Measurements from ENCODE around the gene MFSD6. TPM values are rescaled to one million over a fixed set of nuclear protein-coding genes. Genes with fewer than 3 reads are reported as not detected.

MFSD6 gene
- total RNA-seq, 1 experiment from 2014 or later: 4.7 TPM

DNA sequence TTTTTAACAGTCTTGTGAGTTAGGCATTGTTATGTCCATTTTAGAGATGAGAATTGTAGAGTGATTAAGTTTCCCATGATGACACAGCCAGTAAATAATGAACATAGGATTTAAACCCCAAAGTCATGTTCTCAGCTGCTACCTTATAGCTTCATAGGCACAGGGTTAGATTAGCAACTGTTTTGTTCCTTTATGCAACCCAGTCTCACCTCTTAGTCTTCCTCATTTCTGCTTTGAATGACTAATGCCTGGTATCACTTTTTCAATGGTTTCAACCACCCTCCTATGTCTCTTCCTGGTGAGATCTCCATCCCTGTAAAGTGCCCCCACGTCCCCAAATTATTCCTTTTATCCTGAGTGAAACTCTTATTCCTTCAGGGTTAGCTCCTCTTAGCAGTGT, 44.3 kb downstream of the MFSD6 start:
- DNase-seq (ENCODE audit: low spot score): no peak
- POLR2A ChIA-PET: no interaction called here
- Mint-ChIP-seq H3K9me3 (no peaks in the 10 kb centered on the region), H3K4me3 (no peak overlapping the region), H3K27ac (no peak overlapping the region), H3K4me1 (no peaks in the 10 kb centered on the region), H3K36me3 (no peaks in the 10 kb centered on the region), H3K27me3 (ENCODE audit: low read depth) (no peaks in the 10 kb centered on the region; the same call in 1 of the 2 replicates)
- CTCF ChIA-PET: no interaction called here
- TF ChIP-seq ATF1 (CRISPR knock-in tag; IDR thresholded peaks at IDR 0.05): no peak
- no peak for TF ChIP-seq ESRRA (CRISPR knock-in tag; IDR thresholded peaks at IDR 0.05; ENCODE audit: borderline replicate concordance)
- no peak for ATAC-seq

DNA sequence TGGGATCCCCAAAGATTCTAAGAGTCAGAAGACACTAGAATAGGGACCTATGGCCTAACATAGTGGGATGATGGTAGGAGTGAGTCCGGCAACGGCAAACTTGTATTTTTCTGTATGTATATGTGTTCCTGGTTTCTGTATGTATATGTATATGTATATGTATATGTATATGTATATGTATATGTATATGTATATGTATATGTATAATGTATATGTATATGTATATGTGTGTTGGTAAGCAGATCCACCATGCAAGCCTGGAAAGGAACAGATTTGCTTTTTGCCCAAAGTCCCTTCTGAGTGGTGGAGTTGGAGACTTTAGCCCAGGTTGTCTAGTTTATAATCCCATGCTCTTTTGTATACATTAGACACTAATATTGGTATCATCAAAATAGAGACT, 46.6 kb downstream of the MFSD6 start:
- POLR2A ChIA-PET: no interaction called here
- CTCF ChIA-PET: no interaction called here
- no peak for DNase-seq (ENCODE audit: low spot score)
- TF ChIP-seq TEAD4 (CRISPR knock-in tag; IDR thresholded peaks at IDR 0.05) (no peak), ZNF671 (CRISPR knock-in tag; IDR thresholded peaks at IDR 0.05) (no peak), TEAD1 (CRISPR knock-in tag; IDR thresholded peaks at IDR 0.05) (no peak), FOXJ3 (CRISPR knock-in tag; IDR thresholded peaks at IDR 0.05; ENCODE audit: borderline replicate concordance) (no peak), PRRX2 (CRISPR knock-in tag; IDR thresholded peaks at IDR 0.05) (no peak), HMGA2 (CRISPR knock-in tag; IDR thresholded peaks at IDR 0.05) (no peak), JUN (CRISPR knock-in tag; IDR thresholded peaks at IDR 0.05) (no peak)
- TF ChIP-seq, protein P1, sequence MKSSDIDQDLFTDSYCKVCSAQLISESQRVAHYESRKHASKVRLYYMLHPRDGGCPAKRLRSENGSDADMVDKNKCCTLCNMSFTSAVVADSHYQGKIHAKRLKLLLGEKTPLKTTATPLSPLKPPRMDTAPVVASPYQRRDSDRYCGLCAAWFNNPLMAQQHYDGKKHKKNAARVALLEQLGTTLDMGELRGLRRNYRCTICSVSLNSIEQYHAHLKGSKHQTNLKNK (CRISPR knock-in tag; IDR thresholded peaks at IDR 0.05): no peak
- TF ChIP-seq, protein P2, sequence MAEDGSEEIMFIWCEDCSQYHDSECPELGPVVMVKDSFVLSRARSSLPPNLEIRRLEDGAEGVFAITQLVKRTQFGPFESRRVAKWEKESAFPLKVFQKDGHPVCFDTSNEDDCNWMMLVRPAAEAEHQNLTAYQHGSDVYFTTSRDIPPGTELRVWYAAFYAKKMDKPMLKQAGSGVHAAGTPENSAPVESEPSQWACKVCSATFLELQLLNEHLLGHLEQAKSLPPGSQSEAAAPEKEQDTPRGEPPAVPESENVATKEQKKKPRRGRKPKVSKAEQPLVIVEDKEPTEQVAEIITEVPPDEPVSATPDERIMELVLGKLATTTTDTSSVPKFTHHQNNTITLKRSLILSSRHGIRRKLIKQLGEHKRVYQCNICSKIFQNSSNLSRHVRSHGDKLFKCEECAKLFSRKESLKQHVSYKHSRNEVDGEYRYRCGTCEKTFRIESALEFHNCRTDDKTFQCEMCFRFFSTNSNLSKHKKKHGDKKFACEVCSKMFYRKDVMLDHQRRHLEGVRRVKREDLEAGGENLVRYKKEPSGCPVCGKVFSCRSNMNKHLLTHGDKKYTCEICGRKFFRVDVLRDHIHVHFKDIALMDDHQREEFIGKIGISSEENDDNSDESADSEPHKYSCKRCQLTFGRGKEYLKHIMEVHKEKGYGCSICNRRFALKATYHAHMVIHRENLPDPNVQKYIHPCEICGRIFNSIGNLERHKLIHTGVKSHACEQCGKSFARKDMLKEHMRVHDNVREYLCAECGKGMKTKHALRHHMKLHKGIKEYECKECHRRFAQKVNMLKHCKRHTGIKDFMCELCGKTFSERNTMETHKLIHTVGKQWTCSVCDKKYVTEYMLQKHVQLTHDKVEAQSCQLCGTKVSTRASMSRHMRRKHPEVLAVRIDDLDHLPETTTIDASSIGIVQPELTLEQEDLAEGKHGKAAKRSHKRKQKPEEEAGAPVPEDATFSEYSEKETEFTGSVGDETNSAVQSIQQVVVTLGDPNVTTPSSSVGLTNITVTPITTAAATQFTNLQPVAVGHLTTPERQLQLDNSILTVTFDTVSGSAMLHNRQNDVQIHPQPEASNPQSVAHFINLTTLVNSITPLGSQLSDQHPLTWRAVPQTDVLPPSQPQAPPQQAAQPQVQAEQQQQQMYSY (CRISPR knock-in tag; IDR thresholded peaks at IDR 0.05): no peak
- TF ChIP-seq, protein P3, sequence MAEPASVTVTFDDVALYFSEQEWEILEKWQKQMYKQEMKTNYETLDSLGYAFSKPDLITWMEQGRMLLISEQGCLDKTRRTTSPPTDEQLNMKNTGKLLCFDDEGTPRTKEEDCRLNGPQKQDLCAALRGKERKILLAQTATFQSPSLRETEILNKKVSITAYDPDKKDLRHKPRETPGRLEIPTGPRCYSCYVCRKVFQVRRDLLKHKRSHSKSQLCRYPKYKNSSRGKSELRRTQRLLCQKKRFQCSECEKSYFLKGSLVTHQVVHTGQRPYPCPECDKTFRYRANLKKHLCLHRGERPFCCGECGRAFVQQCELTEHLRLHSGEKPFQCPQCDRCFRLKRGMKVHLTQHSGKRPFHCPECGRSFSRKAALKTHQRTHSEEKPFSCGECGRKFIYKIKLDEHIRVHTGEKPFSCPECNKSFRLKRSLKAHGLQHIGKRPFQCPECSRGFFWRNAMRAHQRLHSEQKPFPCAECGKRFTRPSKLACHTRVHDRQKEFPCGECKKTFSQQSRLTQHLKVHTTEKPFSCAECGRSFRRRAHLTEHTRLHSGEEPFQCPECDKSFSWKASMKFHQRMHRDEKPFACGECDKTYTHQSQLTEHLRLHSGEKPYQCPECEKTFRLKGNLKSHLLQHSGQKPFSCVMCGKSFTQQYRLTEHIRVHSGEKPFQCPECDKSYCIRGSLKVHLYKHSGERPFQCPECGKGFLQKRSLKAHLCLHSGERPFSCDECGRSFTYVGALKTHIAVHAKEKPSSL (CRISPR knock-in tag; conservative IDR thresholded peaks at IDR 0.05): no peak
- TF ChIP-seq, protein P4, sequence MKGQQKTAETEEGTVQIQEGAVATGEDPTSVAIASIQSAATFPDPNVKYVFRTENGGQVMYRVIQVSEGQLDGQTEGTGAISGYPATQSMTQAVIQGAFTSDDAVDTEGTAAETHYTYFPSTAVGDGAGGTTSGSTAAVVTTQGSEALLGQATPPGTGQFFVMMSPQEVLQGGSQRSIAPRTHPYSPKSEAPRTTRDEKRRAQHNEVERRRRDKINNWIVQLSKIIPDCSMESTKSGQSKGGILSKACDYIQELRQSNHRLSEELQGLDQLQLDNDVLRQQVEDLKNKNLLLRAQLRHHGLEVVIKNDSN (CRISPR knock-in tag; IDR thresholded peaks at IDR 0.05): no peak
- ATAC-seq: no peak
- Mint-ChIP-seq H3K9me3 (no peaks in the 10 kb centered on the region), H3K4me3 (no peak overlapping the region), H3K36me3 (no peaks in the 10 kb centered on the region), H3K27me3 (ENCODE audit: low read depth) (no peaks in the 10 kb centered on the region; the same call in 1 of the 2 replicates), H3K4me1 (no peaks in the 10 kb centered on the region), H3K27ac (no peak overlapping the region)

DNA sequence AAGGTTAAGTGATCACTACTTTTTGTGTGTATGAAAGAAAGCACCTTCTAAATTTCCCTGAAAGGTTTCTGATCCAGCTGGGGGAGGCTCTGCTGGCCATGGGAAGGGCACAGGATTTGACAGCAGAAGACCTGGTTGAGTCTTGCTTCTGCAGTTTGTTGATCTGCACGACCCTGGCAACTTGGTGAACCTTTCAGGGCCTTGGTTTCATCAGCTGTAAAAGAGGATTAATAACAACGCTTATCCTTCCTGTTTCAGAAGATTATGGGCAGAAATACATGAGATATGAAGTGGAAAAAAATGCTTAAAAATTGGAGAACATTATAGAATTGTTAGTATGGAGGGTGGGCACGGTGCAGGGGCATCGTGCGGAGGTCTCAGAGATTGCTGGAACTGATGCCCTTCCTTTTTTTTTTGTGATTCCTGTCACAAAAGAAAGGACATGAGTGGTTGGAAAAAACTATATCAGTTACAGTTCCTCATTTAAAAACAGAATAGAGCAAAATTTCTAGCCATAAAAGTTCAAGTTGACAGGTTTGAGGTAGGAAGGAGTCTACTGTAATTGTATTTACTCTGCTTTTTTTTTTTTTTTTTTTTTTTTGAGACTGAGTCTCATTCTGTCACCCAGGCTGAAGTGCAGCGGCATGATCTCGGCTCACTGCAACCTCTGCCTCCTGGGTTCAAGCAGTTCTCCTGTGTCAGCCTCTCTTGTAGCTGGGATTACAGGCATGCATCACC, 47.4 kb downstream of the MFSD6 start:
- DNase-seq (ENCODE audit: low spot score) (no peak), ATAC-seq (no peak)
- Mint-ChIP-seq H3K27ac (no peak overlapping the region), H3K4me3 (no peak overlapping the region), H3K36me3 (no peaks in the 10 kb centered on the region), H3K27me3 (ENCODE audit: low read depth) (no peaks in the 10 kb centered on the region; the same call in 1 of the 2 replicates), H3K9me3 (no peaks in the 10 kb centered on the region), H3K4me1 (no peaks in the 10 kb centered on the region)
- POLR2A ChIA-PET: no interaction called here
- CTCF ChIA-PET: no interaction called here
- TF ChIP-seq JAZF1 (CRISPR knock-in tag; IDR thresholded peaks at IDR 0.05): no peak
- TF ChIP-seq, protein P5, sequence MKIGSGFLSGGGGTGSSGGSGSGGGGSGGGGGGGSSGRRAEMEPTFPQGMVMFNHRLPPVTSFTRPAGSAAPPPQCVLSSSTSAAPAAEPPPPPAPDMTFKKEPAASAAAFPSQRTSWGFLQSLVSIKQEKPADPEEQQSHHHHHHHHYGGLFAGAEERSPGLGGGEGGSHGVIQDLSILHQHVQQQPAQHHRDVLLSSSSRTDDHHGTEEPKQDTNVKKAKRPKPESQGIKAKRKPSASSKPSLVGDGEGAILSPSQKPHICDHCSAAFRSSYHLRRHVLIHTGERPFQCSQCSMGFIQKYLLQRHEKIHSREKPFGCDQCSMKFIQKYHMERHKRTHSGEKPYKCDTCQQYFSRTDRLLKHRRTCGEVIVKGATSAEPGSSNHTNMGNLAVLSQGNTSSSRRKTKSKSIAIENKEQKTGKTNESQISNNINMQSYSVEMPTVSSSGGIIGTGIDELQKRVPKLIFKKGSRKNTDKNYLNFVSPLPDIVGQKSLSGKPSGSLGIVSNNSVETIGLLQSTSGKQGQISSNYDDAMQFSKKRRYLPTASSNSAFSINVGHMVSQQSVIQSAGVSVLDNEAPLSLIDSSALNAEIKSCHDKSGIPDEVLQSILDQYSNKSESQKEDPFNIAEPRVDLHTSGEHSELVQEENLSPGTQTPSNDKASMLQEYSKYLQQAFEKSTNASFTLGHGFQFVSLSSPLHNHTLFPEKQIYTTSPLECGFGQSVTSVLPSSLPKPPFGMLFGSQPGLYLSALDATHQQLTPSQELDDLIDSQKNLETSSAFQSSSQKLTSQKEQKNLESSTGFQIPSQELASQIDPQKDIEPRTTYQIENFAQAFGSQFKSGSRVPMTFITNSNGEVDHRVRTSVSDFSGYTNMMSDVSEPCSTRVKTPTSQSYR (CRISPR knock-in tag; IDR thresholded peaks at IDR 0.05): no peak
- TF ChIP-seq, protein P1 (CRISPR knock-in tag; IDR thresholded peaks at IDR 0.05): no peak
- TF ChIP-seq, protein P6, sequence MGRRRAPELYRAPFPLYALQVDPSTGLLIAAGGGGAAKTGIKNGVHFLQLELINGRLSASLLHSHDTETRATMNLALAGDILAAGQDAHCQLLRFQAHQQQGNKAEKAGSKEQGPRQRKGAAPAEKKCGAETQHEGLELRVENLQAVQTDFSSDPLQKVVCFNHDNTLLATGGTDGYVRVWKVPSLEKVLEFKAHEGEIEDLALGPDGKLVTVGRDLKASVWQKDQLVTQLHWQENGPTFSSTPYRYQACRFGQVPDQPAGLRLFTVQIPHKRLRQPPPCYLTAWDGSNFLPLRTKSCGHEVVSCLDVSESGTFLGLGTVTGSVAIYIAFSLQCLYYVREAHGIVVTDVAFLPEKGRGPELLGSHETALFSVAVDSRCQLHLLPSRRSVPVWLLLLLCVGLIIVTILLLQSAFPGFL (CRISPR knock-in tag; IDR thresholded peaks at IDR 0.05; ENCODE audit: borderline replicate concordance): no peak
- TF ChIP-seq EMX1 (CRISPR knock-in tag; IDR thresholded peaks at IDR 0.05): no peak
- no peak for TF ChIP-seq GTF2I (CRISPR knock-in tag; conservative IDR thresholded peaks at IDR 0.05)
- TF ChIP-seq, protein P7, sequence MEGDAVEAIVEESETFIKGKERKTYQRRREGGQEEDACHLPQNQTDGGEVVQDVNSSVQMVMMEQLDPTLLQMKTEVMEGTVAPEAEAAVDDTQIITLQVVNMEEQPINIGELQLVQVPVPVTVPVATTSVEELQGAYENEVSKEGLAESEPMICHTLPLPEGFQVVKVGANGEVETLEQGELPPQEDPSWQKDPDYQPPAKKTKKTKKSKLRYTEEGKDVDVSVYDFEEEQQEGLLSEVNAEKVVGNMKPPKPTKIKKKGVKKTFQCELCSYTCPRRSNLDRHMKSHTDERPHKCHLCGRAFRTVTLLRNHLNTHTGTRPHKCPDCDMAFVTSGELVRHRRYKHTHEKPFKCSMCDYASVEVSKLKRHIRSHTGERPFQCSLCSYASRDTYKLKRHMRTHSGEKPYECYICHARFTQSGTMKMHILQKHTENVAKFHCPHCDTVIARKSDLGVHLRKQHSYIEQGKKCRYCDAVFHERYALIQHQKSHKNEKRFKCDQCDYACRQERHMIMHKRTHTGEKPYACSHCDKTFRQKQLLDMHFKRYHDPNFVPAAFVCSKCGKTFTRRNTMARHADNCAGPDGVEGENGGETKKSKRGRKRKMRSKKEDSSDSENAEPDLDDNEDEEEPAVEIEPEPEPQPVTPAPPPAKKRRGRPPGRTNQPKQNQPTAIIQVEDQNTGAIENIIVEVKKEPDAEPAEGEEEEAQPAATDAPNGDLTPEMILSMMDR (IDR thresholded peaks at IDR 0.05): no peak
